GM18951 (cell line): Measurements from ENCODE around the gene MTM1.

Source experiments
- POLR2A ChIP-seq: IDR thresholded peaks from 4 replicates; pipeline ENCODE4 v1.6.1; 2011; ENCODE audit warnings: mild to moderate bottlenecking; ENCODE audit not compliant: insufficient read length, insufficient read depth; ENCODE audit errors: extremely low read depth
- in situ Hi-C: fragments of 300-500 bp; cut with MboI; formaldehyde crosslinking; loops from one replicate; pipeline ENCODE4 v1.12.0; 2022; ENCODE audit warnings: low sequenced_read_pairs, mixed read lengths, inconsistent platforms; ENCODE audit not compliant: unreplicated experiment

The MTM1 gene

GRCh38 chrX:150594584-150594983, 26.2 kb downstream of the MTM1 start:
- TF ChIP-seq POLR2A = no peak
- in situ Hi-C loops = no loop called here

DNA sequence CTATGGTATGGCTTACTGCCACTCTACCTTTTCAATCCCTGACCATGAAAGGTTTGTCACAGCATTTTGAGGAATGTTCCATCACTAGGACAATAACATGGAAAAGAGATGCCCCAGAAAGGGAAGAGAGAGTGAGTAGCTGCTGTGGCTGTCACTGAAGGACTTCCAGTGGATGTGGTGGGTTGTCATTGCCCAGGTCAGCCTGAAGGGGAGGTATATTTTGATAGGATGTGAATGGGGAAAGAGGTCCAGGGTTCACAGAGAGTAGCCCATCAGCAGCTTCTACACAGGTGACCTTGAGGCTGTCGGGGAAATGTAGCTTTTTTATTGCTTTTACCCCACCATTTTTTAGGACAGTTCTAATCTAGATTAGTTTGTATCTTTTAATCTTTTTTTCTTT, 30.8 kb downstream of the MTM1 start:
- in situ Hi-C loops = no loop called here
- TF ChIP-seq POLR2A = no peak

DNA sequence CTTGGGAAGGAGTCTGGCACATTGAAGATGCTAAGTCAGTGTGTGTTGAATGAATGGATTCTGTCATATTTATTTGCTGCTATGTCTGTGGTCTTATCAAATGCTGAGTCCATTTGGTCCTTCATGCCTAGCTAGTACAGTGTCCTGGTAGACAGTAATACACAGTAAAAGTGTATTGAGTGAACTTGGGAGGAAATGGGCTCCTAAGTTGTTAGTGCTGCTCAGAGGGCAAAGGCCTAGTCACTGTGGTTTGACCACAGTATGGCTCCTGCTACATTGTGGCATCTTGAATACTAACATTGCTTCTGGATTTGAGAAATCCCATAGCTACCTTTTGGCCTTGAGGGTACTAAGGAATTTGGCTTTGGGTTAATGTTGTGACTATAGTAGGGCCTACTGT, 33.9 kb downstream of the MTM1 start:
- in situ Hi-C loops = no loop called here

DNA sequence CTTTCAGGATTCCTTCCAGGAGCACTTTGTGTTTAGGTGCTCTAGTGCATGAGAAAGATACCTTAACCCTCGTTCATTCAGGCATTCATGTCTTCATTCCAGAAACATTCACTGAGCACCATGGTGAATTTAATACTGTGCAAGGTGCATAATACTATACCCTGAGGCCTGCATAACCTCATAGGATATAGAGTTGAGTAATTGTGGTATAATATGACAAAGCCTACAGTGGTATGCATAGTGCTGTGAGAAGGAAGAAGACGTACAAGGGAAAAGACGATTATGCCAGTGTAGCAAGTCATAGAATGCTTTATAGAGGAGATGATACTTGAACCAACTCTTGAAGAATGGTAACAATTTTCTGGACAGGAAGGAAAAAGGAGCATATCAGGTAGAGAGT, 34.3 kb downstream of the MTM1 start:
- in situ Hi-C loops = no loop called here
- no peak for TF ChIP-seq POLR2A

More for the DNA sequence above, 33.9 kb downstream of the MTM1 start:
- no peak for TF ChIP-seq POLR2A

DNA sequence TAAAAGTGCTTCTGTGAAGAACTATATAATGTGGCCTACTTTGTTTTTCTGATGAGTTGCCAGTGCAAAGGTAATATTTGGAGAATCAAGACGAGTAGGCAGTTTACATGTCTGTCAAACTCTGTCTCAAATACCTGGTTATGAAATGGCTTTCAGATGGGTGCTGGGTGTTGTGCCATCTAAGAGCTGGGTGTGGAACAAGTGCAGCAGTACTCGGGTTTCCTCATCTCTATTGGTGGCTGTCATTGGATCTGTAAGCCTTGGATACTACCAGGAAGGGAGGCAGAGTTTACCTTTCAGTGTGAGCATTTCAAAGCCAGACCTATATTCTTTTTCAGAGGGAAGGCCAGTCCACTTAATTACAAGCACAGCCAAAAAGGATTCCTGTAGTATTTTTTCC, 37.2 kb downstream of the MTM1 start:
- no peak for TF ChIP-seq POLR2A
- in situ Hi-C loops = no loop called here

GRCh38 chrX:150607201-150607600, 38.8 kb downstream of the MTM1 start:
- in situ Hi-C loops = no loop called here
- TF ChIP-seq POLR2A = no peak

DNA sequence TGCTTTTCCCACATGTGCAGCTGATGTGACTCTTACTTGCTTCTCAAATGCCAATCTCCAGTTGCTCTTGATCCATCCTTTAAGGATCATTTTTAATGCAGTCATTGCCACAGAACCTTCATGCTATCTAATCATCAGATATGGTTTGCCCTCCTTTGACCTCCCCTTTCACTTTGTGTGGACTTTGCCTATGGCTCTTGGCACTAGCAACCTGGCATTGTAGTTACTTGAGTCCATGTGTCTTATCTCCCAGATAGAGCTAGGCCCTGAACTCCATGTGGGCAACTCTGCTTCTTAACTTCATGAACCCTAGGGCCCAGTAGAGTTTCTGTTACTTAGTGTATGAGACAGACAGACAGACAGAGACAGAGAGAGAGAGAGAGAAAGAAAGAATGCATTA, 41.6 kb downstream of the MTM1 start:
- in situ Hi-C loops = no loop called here
- no peak for TF ChIP-seq POLR2A

DNA sequence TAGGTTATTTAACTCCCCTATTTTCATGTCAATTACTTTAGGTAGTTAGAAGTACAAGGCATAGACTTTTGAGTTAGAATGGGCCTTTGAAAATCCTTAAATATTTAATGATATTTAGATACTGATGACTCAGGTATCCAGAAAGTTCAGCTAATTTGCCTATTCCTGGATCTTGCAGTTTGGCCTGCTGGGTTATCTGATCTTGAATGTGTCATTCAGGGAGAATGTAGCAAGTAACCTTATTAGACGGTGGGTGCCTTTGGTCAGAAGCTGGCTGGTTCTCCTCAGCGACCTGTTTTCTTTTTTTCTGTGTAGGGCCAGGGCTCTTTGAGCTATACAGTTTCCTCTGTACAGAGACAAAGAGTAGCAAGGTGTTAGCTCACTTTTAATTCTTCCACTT, 42.0 kb downstream of the MTM1 start:
- no peak for TF ChIP-seq POLR2A
- in situ Hi-C loops = no loop called here

DNA sequence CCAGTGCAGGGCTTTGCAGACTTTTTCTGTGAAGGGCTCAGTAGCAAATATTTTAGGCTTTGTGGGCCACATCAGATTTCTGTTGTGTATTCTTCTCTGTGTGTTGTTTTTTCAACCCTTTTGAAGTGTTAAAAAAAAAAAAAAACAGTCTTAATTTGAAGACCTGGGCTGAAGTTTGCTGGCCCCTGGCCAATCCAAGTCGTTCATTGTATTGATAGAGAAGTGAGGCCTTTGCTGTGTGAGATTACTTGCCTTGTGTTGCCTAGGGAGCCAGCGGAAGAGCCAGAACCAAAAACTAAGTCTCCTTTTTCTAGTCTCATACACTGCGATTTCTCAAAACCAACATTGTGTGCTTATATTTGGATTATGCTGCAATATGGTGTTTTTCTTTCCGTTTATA, 46.9 kb downstream of the MTM1 start:
- in situ Hi-C loops = no loop called here
- no peak for TF ChIP-seq POLR2A

DNA sequence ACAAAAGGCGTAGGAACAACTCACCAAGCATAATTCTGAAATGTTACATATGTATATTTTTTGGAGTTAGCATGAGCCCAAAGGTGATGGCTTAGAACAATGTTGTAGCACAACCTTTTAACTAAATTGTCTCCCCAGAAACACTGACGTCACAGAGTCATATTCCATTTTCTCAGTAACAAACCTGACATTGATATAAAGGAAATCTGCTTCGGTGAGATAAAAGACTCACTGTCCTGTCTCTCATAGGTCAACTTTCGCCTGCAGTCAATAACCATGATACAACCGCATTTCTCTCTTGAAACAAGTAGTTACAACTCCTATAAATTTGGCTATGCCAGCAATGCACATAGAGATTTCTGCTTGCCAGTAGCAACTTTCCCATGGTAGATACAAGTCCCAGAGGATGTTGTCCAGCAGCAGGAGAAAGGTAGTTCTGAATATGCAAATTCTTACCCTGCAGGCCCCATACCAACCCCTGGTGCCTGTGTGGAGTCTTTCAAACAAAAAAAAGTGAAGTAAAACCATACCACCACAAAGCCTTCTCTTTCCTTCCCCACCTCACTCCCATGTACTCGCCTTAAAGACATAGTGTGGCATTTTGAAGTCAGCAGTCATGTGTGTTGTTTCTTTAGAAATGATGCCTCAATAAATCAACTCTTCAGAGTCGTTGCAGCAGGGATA, 47.9 kb downstream of the MTM1 start:
- in situ Hi-C loops = no loop called here
- TF ChIP-seq POLR2A = no peak

- TF ChIP-seq POLR2A = no peak
Measured at GRCh38 chrX:150616863-150617198, 48.4 kb downstream of the MTM1 start.

DNA sequence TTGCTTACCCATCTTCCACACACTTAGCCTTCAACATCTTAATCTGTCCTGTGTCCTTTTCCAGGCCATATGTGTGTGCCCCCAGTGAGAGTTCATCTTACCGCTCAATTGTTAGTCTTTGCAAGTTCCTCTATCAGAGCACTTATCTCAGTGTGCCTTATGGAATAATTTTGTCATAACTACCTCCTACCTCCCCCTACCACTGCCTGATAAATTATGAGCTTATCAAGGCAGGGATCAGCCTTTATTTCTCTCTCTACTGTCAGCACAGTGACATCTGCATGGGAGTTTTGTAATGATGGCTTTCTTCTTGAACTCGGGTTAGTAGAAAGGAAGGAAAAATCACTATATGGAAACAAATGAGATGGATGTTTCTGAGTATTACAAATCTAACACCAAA, 53.2 kb downstream of the MTM1 start:
- in situ Hi-C loops = loop anchor here (5.0 kb wide), 1 partner anchor 44 kb away; no protein-coding TSS in a partner anchor
- TF ChIP-seq POLR2A = no peak

More at GRCh38 chrX:150616863-150617198, 48.4 kb downstream of the MTM1 start:
- in situ Hi-C loops = no loop called here

DNA sequence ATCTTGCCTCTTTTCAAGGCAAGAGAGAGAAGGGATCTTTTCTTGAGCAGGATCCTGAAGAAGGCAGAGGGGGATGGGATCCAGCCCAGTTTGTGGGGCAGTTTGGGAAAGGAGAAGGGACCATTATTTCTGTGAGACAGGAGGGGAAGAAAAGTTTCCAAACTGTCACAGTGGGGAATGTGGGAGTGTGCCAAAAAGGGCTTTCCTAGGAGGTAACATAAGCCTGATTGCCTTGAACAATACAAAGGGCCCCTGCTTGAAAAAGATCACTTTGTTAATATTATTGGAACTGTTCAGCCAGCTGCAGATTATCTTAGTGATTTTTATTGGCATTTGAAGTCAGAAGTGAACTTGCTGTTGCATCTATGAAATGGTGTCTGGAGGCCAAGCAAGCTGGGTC, 55.2 kb downstream of the MTM1 start:
- in situ Hi-C loops = loop anchor here (5.0 kb wide), 1 partner anchor 46 kb away; no protein-coding TSS in a partner anchor
- no peak for TF ChIP-seq POLR2A

GRCh38 chrX:150625097-150625496, 56.7 kb downstream of the MTM1 start:
- in situ Hi-C loops = no loop called here

GRCh38 chrX:150625875-150626274, 57.5 kb downstream of the MTM1 start:
- in situ Hi-C loops = no loop called here
- no peak for TF ChIP-seq POLR2A

More at GRCh38 chrX:150625097-150625496, 56.7 kb downstream of the MTM1 start:
- TF ChIP-seq POLR2A = no peak
